Lung (tissue), 16 donors: Measurements from ENCODE around the gene MUCL3. TPM values are rescaled to one million over a fixed set of nuclear protein-coding genes. Genes with fewer than 3 reads are reported as not detected.

ENCODE experiments used
- ATAC-seq: fragments of 200-7000 bp; cut with Tn5 transposase; one replicate; pipeline ENCODE4 v1.9.1; 2020; ENCODE audit warnings: moderate number of reproducible peaks; ENCODE audit not compliant: insufficient read depth, low FRiP score
- DNase-seq, 3 donors: peaks; one replicate each; pipeline ENCODE4 v3.0.0-alpha.2; 2013 to 2017
- H3K27ac ChIP-seq, 2 donors: one replicate each; pipeline ENCODE4 v1.5.1; 2013; ENCODE audit warnings: mild to moderate bottlenecking in 2 of 2, moderate library complexity in 2 of 2, control low read depth in 1 of 2, inconsistent platforms in 1 of 2, low read depth in 1 of 2, low read length in 1 of 2
- H3K27me3 ChIP-seq, 3 donors: one replicate each; pipeline ENCODE4 v1.5.1; 2013; ENCODE audit warnings: low read length in 2 of 3; ENCODE audit not compliant: control insufficient read depth in 3 of 3, insufficient read depth in 3 of 3
- H3K36me3 ChIP-seq, 4 donors: one replicate each; pipeline ENCODE4 v1.5.1; 2013; ENCODE audit warnings: low read length in 4 of 4, mild to moderate bottlenecking in 1 of 4, moderate library complexity in 1 of 4; ENCODE audit not compliant: control insufficient read depth in 4 of 4, insufficient read depth in 4 of 4
- H3K4me1 ChIP-seq, 5 donors: one replicate each; pipeline ENCODE4 v1.5.1; 2013; ENCODE audit warnings: low read length in 5 of 5, mild to moderate bottlenecking in 2 of 5, moderate library complexity in 1 of 5; ENCODE audit not compliant: control insufficient read depth in 5 of 5, insufficient read depth in 5 of 5
- H3K4me3 ChIP-seq: one replicate; pipeline ENCODE4 v1.5.1; 2013; ENCODE audit warnings: mild to moderate bottlenecking, control low read depth, moderate library complexity
- H3K9ac ChIP-seq, 2 donors: one replicate each; pipeline ENCODE4 v1.5.1; 2013; ENCODE audit warnings: low read length in 2 of 2, control low read depth in 1 of 2; ENCODE audit not compliant: insufficient read depth in 1 of 2
- H3K9me3 ChIP-seq, 4 donors: one replicate each; pipeline ENCODE4 v1.5.1; 2013; ENCODE audit warnings: low read length in 3 of 4, mild to moderate bottlenecking in 1 of 4, moderate library complexity in 1 of 4; ENCODE audit not compliant: control insufficient read depth in 4 of 4, insufficient read depth in 3 of 4
- WGBS, 2 donors: extraction: QIAGEN DNeasy Blood & Tissue Kit; methylation state at CpG; one replicate each; pipeline ENCODE4 v1.1.7; 2013; 5-methylcytosine and 5-hydroxymethylcytosine counted together
- long read RNA-seq, 5 donors: transcript quantifications; one replicate each; lab custom pipeline, GENCODE V29; 2026
- polyA plus RNA-seq, 2 donors: library from polyadenylated mRNA; stranded (reverse); fragments of 200-250 nt; gene quantifications; one replicate each; pipeline ENCODE4 v1.2.1, GENCODE V29; 2013
- total RNA-seq, 2 donors: library from RNA; depleted of rRNA in 1 of 2; stranded (reverse); fragments of >200 nt in 1 of 2; gene quantifications; one replicate each; pipeline ENCODE4 v1.2.1, GENCODE V29; 2014 to 2021
- TF ChIP-seq, protein P1 (sequence below): IDR thresholded peaks from 2 replicates; pipeline ENCODE4 v1.5.1; 2012; ENCODE audit warnings: mild to moderate bottlenecking; ENCODE audit errors: control extremely low read depth, extremely low read depth
- donor health status: control.
- donor health status: control.
- donor health status: Bipolar disorder and iron deficiency.
- donor health status: healthy.
- donor health status: DM: yes; HTN: yes; CAD: no.

MUCL3 gene, protein sequence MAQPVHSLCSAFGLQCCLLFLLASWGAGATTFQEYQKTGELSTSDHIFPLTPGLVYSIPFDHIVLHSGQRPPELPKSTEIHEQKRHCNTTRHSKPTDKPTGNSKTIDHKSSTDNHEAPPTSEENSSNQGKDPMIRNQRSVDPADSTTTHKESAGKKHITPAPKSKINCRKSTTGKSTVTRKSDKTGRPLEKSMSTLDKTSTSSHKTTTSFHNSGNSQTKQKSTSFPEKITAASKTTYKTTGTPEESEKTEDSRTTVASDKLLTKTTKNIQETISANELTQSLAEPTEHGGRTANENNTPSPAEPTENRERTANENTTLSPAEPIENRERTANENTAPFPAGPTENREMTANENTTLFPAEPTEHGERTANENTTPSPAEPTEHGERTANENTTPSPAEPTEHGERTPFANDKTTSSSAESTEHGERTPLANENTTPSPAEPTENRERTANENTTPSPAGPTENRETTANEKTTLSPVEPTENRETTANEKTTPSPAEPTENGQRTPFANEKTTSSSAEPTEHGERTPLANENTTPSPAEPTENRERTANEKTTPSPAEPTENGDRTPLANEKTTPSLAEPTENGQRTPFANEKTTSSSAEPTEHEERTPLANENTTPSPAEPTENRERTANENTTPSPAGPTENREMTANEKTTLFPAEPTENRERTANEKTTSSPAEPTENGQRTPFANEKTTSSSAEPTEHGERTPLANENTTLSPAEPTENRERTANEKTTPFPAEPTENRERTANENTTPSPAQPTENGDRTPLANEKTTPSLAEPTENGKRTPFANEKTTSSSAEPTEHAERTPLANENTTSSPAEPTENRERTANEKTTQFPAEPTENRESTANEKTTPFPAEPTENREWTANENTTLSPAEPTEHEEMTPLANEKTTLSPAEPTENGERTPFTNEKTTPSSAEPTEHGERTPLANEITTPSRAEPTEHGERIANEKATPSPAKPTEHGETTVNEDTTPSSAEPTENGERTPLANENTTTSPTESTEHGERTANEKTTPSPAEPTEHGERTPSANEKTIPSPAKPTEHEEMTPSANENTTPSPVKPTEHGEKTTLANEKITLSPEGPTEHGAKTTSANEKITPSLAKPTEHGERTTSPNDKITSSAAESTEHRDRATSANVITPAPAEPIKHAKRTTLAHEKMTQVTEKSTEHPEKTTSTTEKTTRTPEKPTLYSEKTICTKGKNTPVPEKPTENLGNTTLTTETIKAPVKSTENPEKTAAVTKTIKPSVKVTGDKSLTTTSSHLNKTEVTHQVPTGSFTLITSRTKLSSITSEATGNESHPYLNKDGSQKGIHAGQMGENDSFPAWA (N-terminal part only)
- total RNA-seq (1 to 10 TPM in 1 of 2 donors, under 1 TPM in 1; 0.51 to 3.6 TPM), polyA plus RNA-seq (1 to 10 TPM in 1 of 2 donors, under 1 TPM in 1; 0.47 to 6.4 TPM)
- long read RNA-seq, donor 1, result 0 reads
- long read RNA-seq, donor 2, result 0 reads
- long read RNA-seq, donor 3, result 0 reads
- long read RNA-seq, donor 4, result 0 reads
- long read RNA-seq, donor 5, result 0 reads

DNA sequence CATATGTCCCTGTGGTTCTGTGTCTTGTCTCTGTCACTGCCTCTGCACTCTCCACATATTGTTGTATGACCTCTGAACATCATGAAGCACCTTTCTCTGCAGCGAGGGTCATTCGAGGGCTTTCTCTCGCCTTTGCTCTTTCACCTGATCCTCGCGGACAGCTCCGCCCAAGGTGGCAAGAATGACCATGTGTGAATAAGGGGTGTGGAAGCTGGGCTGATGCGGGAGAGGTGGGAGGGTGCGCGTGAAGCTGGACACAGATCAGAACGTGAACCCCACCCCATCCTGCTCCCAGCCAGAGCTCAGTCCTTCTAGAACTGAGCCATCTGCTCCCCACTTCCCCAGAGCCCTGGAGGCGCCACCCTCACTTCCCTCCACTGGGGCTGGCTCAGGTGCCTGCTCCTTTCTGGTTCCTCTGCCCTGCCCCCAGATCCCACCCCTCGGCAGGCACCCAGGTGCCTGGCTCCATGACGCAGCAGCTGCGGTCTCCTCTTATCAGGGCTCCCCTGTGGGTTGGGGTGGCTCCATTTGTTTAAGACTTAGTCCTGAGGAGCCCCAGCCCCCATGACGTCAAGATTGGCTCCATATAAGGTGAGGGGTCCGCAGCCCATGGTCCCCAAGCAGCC lies at the start of gene MUCL3:
Gene MUCL3, plus strand, starts transcription at position 613 of the 626 bp plus-strand sequence. CDS start 27 bp downstream, outside the sequence.
- TF ChIP-seq, protein P1, sequence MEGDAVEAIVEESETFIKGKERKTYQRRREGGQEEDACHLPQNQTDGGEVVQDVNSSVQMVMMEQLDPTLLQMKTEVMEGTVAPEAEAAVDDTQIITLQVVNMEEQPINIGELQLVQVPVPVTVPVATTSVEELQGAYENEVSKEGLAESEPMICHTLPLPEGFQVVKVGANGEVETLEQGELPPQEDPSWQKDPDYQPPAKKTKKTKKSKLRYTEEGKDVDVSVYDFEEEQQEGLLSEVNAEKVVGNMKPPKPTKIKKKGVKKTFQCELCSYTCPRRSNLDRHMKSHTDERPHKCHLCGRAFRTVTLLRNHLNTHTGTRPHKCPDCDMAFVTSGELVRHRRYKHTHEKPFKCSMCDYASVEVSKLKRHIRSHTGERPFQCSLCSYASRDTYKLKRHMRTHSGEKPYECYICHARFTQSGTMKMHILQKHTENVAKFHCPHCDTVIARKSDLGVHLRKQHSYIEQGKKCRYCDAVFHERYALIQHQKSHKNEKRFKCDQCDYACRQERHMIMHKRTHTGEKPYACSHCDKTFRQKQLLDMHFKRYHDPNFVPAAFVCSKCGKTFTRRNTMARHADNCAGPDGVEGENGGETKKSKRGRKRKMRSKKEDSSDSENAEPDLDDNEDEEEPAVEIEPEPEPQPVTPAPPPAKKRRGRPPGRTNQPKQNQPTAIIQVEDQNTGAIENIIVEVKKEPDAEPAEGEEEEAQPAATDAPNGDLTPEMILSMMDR, result no peak
- Histone ChIP-seq H3K4me1 (peaks cover 0 to 14% (median 0%) of the 10 kb centered on the region in 5 donors), H3K9ac (no peak within 1 kb of the TSS), H3K9me3 (no peaks in the 10 kb centered on the region), H3K36me3 (no peaks in the 10 kb centered on the region), H3K27ac (no peak within 1 kb of the TSS), H3K27me3 (no peaks in the 10 kb centered on the region), H3K4me3 (no peak within 1 kb of the TSS)
- WGBS, 2 donors, result 78 to 80% methylated on average over 15 to 16 of the region's 16 CpGs
- DNase-seq, result no peak
- ATAC-seq, result no peak

DNA sequence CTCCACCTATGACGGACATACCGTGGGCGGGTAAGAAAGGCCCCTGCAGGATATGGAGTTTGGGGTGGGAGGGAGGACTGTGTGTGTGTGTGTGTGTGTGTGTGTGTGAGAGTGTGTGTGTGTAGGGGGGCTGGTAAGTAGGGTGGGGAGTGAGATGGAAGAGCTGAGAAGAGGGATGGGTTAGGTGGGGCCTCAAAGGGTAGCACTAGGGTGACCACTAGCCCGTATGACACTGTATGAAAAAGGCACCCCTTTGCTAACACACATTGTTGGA lies 49.4 kb upstream of the MUCL3 start:
- peaks cover 0 to 29% (median 11%) of the 10 kb centered on the region in 5 donors for H3K4me1 ChIP-seq
- ATAC-seq (no peak), DNase-seq (no peak)
- no peak overlapping the region for H3K27ac ChIP-seq
- H3K9me3 ChIP-seq, result no peaks in the 10 kb centered on the region
- 92% methylated on average over 4 of the region's 4 CpGs for WGBS, 2 donors
- H3K4me3 ChIP-seq, result no peak overlapping the region
- H3K27me3 ChIP-seq, result no peaks in the 10 kb centered on the region
- TF ChIP-seq, protein P1, result no peak
- peaks cover 0 to 43% (median 28%) of the 10 kb centered on the region in 4 donors for H3K36me3 ChIP-seq
- H3K9ac ChIP-seq, result no peak overlapping the region

DNA sequence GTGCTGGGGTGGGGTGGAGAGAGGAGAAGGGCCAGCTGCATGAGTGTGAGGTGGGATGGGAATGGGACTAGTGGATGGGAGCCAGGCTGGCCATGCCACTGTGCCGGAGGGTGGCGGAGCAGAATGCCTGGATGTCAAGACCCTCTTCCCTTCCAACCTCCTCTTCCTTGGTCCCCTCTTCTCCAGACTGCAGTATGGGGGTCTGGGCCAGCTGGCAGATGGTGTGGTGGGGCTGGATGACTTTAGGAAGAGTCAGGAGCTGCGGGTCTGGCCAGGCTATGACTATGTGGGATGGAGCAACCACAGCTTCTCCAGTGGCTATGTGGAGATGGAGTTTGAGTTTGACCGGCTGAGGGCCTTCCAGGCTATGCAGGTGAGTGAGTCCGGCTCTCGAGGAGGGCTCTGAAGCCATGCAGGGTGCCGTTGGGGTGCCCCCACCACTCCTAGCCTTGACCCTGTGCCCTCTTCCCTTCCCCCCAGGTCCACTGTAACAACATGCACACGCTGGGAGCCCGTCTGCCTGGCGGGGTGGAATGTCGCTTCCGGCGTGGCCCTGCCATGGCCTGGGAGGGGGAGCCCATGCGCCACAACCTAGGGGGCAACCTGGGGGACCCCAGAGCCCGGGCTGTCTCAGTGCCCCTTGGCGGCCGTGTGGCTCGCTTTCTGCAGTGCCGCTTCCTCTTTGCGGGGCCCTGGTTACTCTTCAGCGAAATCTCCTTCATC lies 48.8 kb upstream of the MUCL3 start:
- no peak overlapping the region for H3K27ac ChIP-seq
- TF ChIP-seq, protein P1, result no peak
- peaks cover 0 to 23% (median 6%) of the 10 kb centered on the region in 5 donors for H3K4me1 ChIP-seq
- WGBS, 2 donors, result 74 to 90% methylated on average over 21 of the region's 21 CpGs
- H3K9me3 ChIP-seq, result no peaks in the 10 kb centered on the region
- no peak overlapping the region for H3K9ac ChIP-seq
- DNase-seq (no peak), ATAC-seq (no peak)
- peaks cover 0 to 46% (median 31%) of the 10 kb centered on the region in 4 donors for H3K36me3 ChIP-seq
- no peak overlapping the region for H3K4me3 ChIP-seq
- H3K27me3 ChIP-seq, result no peaks in the 10 kb centered on the region
